Vagina (tissue), 2 donors: ENCODE results near the gene IL36B. TPM values are rescaled to one million over a fixed set of nuclear protein-coding genes. Genes with fewer than 3 reads are reported as not detected.

ENCODE experiments used
- DNase-seq, 2 donors: peaks; one replicate each; pipeline ENCODE4 v3.0.0-alpha.2; 2017; ENCODE audit errors: extremely low spot score in 2 of 2
- H3K27ac ChIP-seq: fragments of 200-600 bp; sonication (generic); one replicate; pipeline ENCODE4 v1.5.1; 2019
- H3K27me3 ChIP-seq: fragments of 200-600 bp; sonication (generic); one replicate; pipeline ENCODE4 v1.5.1; 2019
- H3K36me3 ChIP-seq, 2 donors: fragments of 200-600 bp; sonication (generic); one replicate each; pipeline ENCODE4 v1.5.1; 2017 to 2019
- H3K4me1 ChIP-seq: fragments of 200-600 bp; sonication (generic); one replicate; pipeline ENCODE4 v1.5.1; 2019
- H3K4me3 ChIP-seq, 2 donors: fragments of 200-600 bp; sonication (generic); 1 replicate in 1 of 2; 2 replicates in 1 of 2; pipeline ENCODE4 v1.5.1; 2016 to 2019
- H3K9me3 ChIP-seq: fragments of 200-600 bp; sonication (generic); one replicate; pipeline ENCODE4 v1.5.1; 2019
- CTCF ChIP-seq, 3 experiments: fragments of 450-650 bp in 2 of 3; fragments of 200-600 bp in 1 of 3; sonication (generic) in 1 of 3; IDR thresholded peaks; one replicate each; pipeline ENCODE4 v1.5.1; 2017 to 2019; ENCODE audit warnings: antibody characterized with exemption in 3 of 3, mild to moderate bottlenecking in 2 of 3, moderate library complexity in 2 of 3
- POLR2A ChIP-seq, 2 donors: fragments of 450-650 bp; IDR thresholded peaks; one replicate each; pipeline ENCODE4 v1.6.1; 2017; ENCODE audit warnings: antibody characterized with exemption in 2 of 2, mild to moderate bottlenecking in 2 of 2, moderate library complexity in 2 of 2
- POLR2AphosphoS5 ChIP-seq, 2 donors: sonication (generic); formaldehyde crosslinking; IDR thresholded peaks; one replicate each; pipeline ENCODE4 v1.9.0; 2017; ENCODE audit warnings: antibody characterized with exemption in 2 of 2, mild to moderate bottlenecking in 2 of 2, low read depth in 1 of 2; ENCODE audit not compliant: insufficient read depth in 1 of 2
- intact Hi-C: fragments of 100-400 bp; cut with DNase I; formaldehyde crosslinking; loops from one replicate; pipeline ENCODE4 v1.15.1; 2023
- total RNA-seq: library from RNA; depleted of rRNA; stranded (reverse); fragments of >200 nt; gene quantifications from one replicate; pipeline ENCODE4 v1.2.3, GENCODE V29; 2016

IL36B gene
- total RNA-seq, 1 donor from 2014 or later: not detected

DNA sequence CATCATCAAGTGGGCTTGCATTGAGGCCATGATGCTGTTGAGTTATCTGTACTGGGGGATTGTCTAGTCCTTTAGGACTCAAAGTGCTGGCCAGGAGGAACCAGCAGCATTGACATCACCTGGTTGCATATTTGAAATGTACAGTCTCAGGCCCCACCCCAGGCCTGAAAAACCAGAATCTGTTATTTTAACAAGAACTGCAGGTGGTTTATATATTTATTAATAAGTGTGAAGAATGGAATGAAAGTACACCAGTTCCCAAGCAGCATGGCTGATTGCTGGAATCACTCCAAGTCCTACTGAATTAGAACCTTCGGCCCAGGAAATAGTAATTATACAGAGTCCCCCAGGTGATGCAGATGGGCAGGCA, 17.9 kb upstream of the IL36B start:
- no peak overlapping the region for H3K4me3 ChIP-seq

DNA sequence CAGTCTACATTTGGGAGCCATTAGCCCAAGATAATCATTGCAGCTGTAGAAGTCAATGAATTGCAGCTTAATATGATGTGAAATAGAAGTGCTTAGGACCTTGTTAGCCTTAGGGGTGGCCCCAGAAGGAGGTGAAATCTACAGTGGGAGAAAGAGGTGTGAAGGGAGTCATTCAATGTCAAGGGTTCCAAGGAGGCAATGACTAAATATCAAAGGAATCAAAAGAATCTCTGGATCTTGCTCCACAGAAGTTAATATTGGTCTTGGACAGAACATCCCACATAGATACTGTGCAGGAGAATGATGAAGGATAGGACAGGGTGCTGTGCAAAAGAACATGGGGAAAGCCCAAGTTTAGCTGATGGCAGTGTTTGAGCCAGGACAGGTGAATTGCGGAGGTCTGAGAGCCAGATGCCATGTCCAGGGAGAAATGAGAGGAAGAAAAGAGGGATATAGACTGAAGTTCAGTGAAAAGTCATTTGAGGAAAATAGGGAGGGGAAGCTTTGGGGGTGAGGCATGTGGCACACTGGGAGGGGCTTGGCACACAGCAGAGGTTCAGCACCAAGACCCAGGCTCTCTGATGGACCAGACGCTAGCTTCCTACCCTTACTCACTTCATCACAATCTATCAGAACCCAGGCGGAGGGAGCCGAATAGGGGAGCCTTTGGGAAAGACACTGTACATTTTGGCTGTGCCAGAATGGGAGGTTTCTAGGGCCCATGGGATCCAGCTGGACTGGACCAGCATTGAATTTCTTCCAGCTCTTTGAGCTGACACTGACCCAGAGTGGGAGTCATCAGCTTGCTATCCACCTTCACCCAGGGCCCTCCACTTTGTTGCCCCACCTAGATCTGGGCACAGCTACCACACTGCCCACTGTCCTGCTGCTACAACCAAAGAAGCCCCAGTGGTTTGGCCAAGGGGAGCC, 17.3 kb upstream of the IL36B start:
- Histone ChIP-seq H3K36me3 (no peaks in the 10 kb centered on the region), H3K4me1 (peaks cover 5% of the 10 kb centered on the region), H3K4me3 (no peak overlapping the region), H3K9me3 (no peaks in the 10 kb centered on the region), H3K27ac (no peak overlapping the region), H3K27me3 (no peaks in the 10 kb centered on the region)
- intact Hi-C loops: no loop called here
- peak; percentile 52 to 60 for DNase-seq
- TF ChIP-seq POLR2A (IDR thresholded peaks at IDR 0.05) (no peak), CTCF (IDR thresholded peaks at IDR 0.05) (no peak), POLR2AphosphoS5 (IDR thresholded peaks at IDR 0.05; ENCODE audit: insufficient read depth in 1 of 2, low read depth in 1 of 2) (no peak)

More for the DNA sequence above, 17.9 kb upstream of the IL36B start:
- peaks cover 5% of the 10 kb centered on the region for H3K4me1 ChIP-seq
- no peaks in the 10 kb centered on the region for H3K9me3 ChIP-seq
- no peaks in the 10 kb centered on the region for H3K36me3 ChIP-seq
- H3K27ac ChIP-seq: no peak overlapping the region
- no peaks in the 10 kb centered on the region for H3K27me3 ChIP-seq
- TF ChIP-seq POLR2AphosphoS5 (IDR thresholded peaks at IDR 0.05; ENCODE audit: insufficient read depth in 1 of 2, low read depth in 1 of 2) (no peak), POLR2A (IDR thresholded peaks at IDR 0.05) (no peak), CTCF (IDR thresholded peaks at IDR 0.05) (no peak)
- peak in 1 of 2 donors; percentile 47 for DNase-seq
- intact Hi-C loops: no loop called here

DNA sequence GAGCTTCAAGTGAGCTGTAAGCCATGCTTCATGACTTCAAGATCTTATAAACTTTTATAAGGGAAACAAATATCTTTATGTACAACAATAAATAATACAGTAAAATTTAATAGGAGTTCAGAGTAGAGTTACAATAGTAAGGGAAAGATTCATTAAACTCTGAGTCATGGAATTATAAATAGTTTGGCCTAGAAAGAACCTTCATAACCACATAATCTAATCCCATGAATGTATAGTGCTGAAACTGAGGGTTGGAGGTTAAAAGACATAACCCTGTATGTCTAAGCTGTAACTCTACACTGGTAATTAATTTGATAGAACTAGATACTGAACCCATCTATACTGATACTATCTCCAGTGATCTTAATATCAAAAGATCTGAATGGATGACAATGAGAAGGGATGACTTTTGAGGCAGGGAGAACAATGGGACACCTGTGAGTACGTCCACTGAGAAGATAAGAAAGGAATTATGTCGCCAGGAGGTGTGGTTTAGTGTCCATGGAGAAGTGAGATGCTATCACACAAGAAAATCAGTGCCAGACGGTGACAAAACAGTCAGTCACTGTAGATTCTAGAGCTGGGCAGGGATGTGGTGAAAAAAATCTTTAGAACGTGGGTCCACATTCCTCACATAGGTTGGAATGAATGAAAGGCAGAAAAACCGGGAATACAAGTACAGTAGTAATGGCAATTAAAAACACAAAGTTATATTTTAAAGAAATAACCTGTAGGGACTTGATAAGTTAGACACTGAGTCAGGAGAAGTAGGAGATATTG, 16.2 kb upstream of the IL36B start:
- intact Hi-C loops: no loop called here
- TF ChIP-seq CTCF (IDR thresholded peaks at IDR 0.05): no peak
- no peak for TF ChIP-seq POLR2AphosphoS5 (IDR thresholded peaks at IDR 0.05; ENCODE audit: insufficient read depth in 1 of 2, low read depth in 1 of 2)
- TF ChIP-seq POLR2A (IDR thresholded peaks at IDR 0.05): no peak
- H3K9me3 ChIP-seq: no peaks in the 10 kb centered on the region
- H3K4me3 ChIP-seq: no peak overlapping the region
- no peak overlapping the region for H3K27ac ChIP-seq
- H3K4me1 ChIP-seq: peaks cover 5% of the 10 kb centered on the region
- no peaks in the 10 kb centered on the region for H3K36me3 ChIP-seq
- DNase-seq: peak; percentile 13 to 25
- no peaks in the 10 kb centered on the region for H3K27me3 ChIP-seq

DNA sequence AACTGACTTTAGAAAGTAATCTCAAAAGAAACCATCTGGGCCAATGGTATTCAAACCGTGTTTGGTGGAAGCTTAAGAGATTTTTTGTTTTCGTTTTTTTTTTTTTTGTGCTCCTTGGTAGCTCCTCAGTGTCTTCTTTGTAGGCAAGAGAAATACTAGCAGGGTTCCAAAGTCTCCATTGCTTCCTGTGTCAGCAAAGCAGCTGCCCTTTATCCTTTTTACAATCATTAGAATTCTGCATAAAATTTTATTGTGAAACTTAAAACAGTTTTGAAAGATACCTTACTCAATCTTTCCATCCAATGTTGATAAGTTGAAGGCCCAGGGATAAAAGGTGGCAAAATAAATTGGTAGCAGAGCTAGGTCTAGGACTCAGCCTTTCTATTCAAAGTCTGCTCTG, 15.6 kb upstream of the IL36B start:
- no peaks in the 10 kb centered on the region for H3K27me3 ChIP-seq
- TF ChIP-seq CTCF (IDR thresholded peaks at IDR 0.05): no peak
- H3K27ac ChIP-seq: no peak overlapping the region
- no peaks in the 10 kb centered on the region for H3K36me3 ChIP-seq
- no peak for DNase-seq
- intact Hi-C loops: no loop called here
- peaks cover 5% of the 10 kb centered on the region for H3K4me1 ChIP-seq
- H3K4me3 ChIP-seq: no peak overlapping the region
- no peaks in the 10 kb centered on the region for H3K9me3 ChIP-seq
